Thyroid gland (tissue), 4 donors: ENCODE data around the gene PAEP. TPM values are rescaled to one million over a fixed set of nuclear protein-coding genes. Genes with fewer than 3 reads are reported as not detected.

Source experiments
- DNase-seq, 2 donors: peaks; one replicate each; pipeline ENCODE4 v3.0.0-alpha.2; 2019
- H3K27ac ChIP-seq, 3 donors: fragments of 200-600 bp; sonication (generic); 1 replicate in 2 of 3; 2 replicates in 1 of 3; pipeline ENCODE4 v1.5.1; 2016 to 2019; ENCODE audit warnings: mild to moderate bottlenecking in 1 of 3, moderate library complexity in 1 of 3
- H3K27me3 ChIP-seq: fragments of 200-600 bp; sonication (generic); one replicate; pipeline ENCODE4 v1.5.1; 2019
- H3K36me3 ChIP-seq, 2 donors: fragments of 200-600 bp; sonication (generic); one replicate each; pipeline ENCODE4 v1.5.1; 2016 to 2019
- H3K4me1 ChIP-seq, 2 donors: fragments of 200-600 bp; sonication (generic); one replicate each; pipeline ENCODE4 v1.5.1; 2017 to 2019
- H3K4me3 ChIP-seq, 3 donors: fragments of 200-600 bp; sonication (generic); replicated peaks in 1 of 3; 1 replicate in 2 of 3; 2 replicates in 1 of 3; pipeline ENCODE4 v1.5.1; 2016; ENCODE audit warnings: mild to moderate bottlenecking in 1 of 3
- H3K9me3 ChIP-seq: fragments of 200-600 bp; sonication (generic); one replicate; pipeline ENCODE4 v1.5.1; 2017
- POLR2A ChIP-seq, 2 donors: fragments of 450-650 bp; IDR thresholded peaks; one replicate each; pipeline ENCODE4 v1.6.1; 2017; ENCODE audit warnings: antibody characterized with exemption in 2 of 2, mild to moderate bottlenecking in 2 of 2, moderate library complexity in 1 of 2
- WGBS, 2 donors: methylation state at CpG; one replicate each; pipeline ENCODE4 v1.1.5; 2017; 5-methylcytosine and 5-hydroxymethylcytosine counted together
- intact Hi-C: fragments of 100-400 bp; cut with DNase I; formaldehyde crosslinking; loops from one replicate; pipeline ENCODE4 v1.15.1; 2023
- total RNA-seq, 4 donors: library from RNA; depleted of rRNA; stranded (reverse); fragments of >200 nt; gene quantifications; one replicate each; pipeline ENCODE4 v1.2.3, GENCODE V29; 2016
- TF ChIP-seq, protein P1 (sequence below), 6 experiments: fragments of 200-600 bp in 3 of 6; fragments of 450-650 bp in 3 of 6; sonication (generic) in 3 of 6; IDR thresholded peaks; one replicate each; pipeline ENCODE4 v1.5.1; 2016 to 2019; ENCODE audit warnings: antibody characterized with exemption in 6 of 6, mild to moderate bottlenecking in 2 of 6, inconsistent platforms in 1 of 6, moderate library complexity in 1 of 6

The PAEP gene
- total RNA-seq, 4 donors from 2014 or later = not detected

DNA sequence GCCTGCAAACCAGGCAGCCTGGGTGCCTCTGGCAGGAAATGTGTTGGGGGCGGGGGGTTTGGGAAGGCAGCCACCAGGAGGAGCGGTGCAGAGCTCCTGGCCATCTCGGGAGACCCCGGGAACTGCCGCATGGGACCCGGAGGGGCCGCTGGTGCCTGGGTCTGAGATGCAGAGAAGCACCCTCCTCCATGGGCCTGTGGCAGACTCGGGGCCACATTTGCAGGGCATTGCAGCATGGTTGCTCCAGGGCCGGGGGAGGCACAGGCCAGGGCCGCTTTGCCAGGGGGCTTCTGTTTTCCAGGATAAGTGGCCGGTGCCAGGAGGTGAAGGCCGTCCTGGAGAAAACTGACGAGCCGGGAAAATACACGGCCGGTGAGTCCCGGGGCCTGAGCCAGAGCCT is 38.6 kb upstream of the PAEP start:
- Histone ChIP-seq H3K27ac (no peak overlapping the region), H3K9me3 (no peaks in the 10 kb centered on the region), H3K36me3 (no peaks in the 10 kb centered on the region), H3K4me3 (no peak overlapping the region), H3K4me1 (no peaks in the 10 kb centered on the region), H3K27me3 (no peaks in the 10 kb centered on the region)
- DNase-seq = no peak
- intact Hi-C loops = no loop called here
- TF ChIP-seq, protein P1, sequence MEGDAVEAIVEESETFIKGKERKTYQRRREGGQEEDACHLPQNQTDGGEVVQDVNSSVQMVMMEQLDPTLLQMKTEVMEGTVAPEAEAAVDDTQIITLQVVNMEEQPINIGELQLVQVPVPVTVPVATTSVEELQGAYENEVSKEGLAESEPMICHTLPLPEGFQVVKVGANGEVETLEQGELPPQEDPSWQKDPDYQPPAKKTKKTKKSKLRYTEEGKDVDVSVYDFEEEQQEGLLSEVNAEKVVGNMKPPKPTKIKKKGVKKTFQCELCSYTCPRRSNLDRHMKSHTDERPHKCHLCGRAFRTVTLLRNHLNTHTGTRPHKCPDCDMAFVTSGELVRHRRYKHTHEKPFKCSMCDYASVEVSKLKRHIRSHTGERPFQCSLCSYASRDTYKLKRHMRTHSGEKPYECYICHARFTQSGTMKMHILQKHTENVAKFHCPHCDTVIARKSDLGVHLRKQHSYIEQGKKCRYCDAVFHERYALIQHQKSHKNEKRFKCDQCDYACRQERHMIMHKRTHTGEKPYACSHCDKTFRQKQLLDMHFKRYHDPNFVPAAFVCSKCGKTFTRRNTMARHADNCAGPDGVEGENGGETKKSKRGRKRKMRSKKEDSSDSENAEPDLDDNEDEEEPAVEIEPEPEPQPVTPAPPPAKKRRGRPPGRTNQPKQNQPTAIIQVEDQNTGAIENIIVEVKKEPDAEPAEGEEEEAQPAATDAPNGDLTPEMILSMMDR (IDR thresholded peaks at IDR 0.05) = no peak
- TF ChIP-seq POLR2A (IDR thresholded peaks at IDR 0.05) = no peak
- 68 to 70% methylated on average over 14 to 16 of the region's 17 CpGs for WGBS, 2 donors

GRCh38 chr9:135523521-135524129 is 37.9 kb upstream of the PAEP start:
- WGBS, 2 donors = 58 to 77% methylated on average over 11 to 21 of the region's 21 CpGs
- no peaks in the 10 kb centered on the region for H3K27me3 ChIP-seq
- no peaks in the 10 kb centered on the region for H3K36me3 ChIP-seq
- DNase-seq = no peak
- no peaks in the 10 kb centered on the region for H3K9me3 ChIP-seq
- intact Hi-C loops = no loop called here
- H3K4me1 ChIP-seq = no peaks in the 10 kb centered on the region
- no peak overlapping the region for H3K4me3 ChIP-seq
- TF ChIP-seq POLR2A (IDR thresholded peaks at IDR 0.05) = no peak
- TF ChIP-seq, protein P1 (IDR thresholded peaks at IDR 0.05) = no peak
- no peak overlapping the region for H3K27ac ChIP-seq

- TF ChIP-seq POLR2A (IDR thresholded peaks at IDR 0.05) = no peak
- TF ChIP-seq, protein P1 (IDR thresholded peaks at IDR 0.05) = no peak
Observed at GRCh38 chr9:135524130-135524861, 37.3 kb upstream of the PAEP start.

DNA sequence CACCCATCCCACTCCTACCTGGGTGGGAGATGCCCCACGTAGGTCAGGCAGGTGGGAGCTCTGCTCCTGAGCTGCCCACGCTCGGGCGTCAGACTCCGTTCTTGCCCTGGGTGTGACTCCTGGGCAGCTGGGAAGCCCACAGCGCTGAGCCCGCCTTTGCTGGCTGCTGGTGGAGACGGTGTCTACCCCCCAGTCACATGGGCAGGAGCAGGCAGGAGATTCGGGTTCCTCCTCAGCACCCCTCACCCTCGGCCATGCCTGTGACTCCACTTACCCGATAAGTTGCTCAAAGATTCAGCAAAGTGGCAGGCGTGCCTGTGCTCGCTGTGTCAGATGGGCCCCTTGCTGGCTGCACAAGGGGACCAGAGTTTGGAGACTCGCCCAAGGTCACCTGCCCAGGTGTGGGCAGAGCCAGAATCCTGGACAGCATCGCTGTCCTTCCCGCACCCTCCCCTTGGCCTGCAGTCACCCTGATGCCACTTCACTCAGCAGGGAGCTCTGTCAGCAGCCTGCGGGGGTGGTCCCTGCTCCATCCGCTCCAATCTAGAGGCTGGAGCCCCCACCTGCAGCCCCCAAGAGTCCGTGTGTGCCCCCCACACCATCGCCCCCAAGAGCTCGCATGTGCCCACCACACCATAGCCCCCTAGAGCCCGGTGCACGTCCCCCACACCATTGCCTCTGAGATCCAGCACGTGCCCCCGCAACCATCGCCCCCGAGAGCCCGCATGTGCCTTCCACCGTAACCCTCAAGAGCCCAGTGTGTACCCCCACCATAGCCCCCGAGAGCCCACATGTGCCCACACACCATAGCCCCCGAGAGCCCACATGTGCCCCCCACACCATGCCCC is 36.1 kb upstream of the PAEP start:
- Histone ChIP-seq H3K36me3 (no peaks in the 10 kb centered on the region), H3K4me3 (no peak overlapping the region), H3K27ac (no peak overlapping the region), H3K9me3 (no peaks in the 10 kb centered on the region), H3K4me1 (no peaks in the 10 kb centered on the region), H3K27me3 (no peaks in the 10 kb centered on the region)
- TF ChIP-seq POLR2A (IDR thresholded peaks at IDR 0.05) = no peak
- TF ChIP-seq, protein P1 (IDR thresholded peaks at IDR 0.05) = no peak
- no peak for DNase-seq
- intact Hi-C loops = no loop called here
- WGBS, 2 donors = 81 to 85% methylated on average over 18 to 19 of the region's 31 CpGs

More at GRCh38 chr9:135524130-135524861, 37.3 kb upstream of the PAEP start:
- H3K27me3 ChIP-seq = no peaks in the 10 kb centered on the region
- H3K27ac ChIP-seq = no peak overlapping the region
- no peak overlapping the region for H3K4me3 ChIP-seq
- no peaks in the 10 kb centered on the region for H3K9me3 ChIP-seq
- WGBS, 2 donors = 66 to 80% methylated on average over 15 to 21 of the region's 27 CpGs
- DNase-seq = no peak
- H3K36me3 ChIP-seq = no peaks in the 10 kb centered on the region
- intact Hi-C loops = no loop called here
- no peaks in the 10 kb centered on the region for H3K4me1 ChIP-seq
